Ishikawa (cell line): ENCODE results near the gene DSCAML1.

Experiments used
- CEBPB ChIP-seq: IDR thresholded peaks from 2 replicates; pipeline ENCODE4 v1.6.1; 2012
- CREB1 ChIP-seq: IDR thresholded peaks from 2 replicates; pipeline ENCODE4 v1.6.1; 2012; ENCODE audit warnings: low read depth
- EGR1 ChIP-seq: IDR thresholded peaks from 2 replicates; pipeline ENCODE4 v1.6.1; 2012
- EP300 ChIP-seq: IDR thresholded peaks from 2 replicates; pipeline ENCODE4 v1.6.1; 2012; ENCODE audit warnings: borderline replicate concordance
- FOXM1 ChIP-seq: IDR thresholded peaks from 2 replicates; pipeline ENCODE4 v1.6.1; 2012; ENCODE audit warnings: low read depth, borderline replicate concordance
- NFIC ChIP-seq: IDR thresholded peaks from 2 replicates; pipeline ENCODE4 v1.6.1; 2012
- RAD21 ChIP-seq: IDR thresholded peaks from 2 replicates; pipeline ENCODE4 v1.6.1; 2012; ENCODE audit warnings: low read depth
- TAF1 ChIP-seq: IDR thresholded peaks from 2 replicates; pipeline ENCODE4 v1.6.1; 2012; ENCODE audit warnings: low read depth, mild to moderate bottlenecking
- TCF12 ChIP-seq: IDR thresholded peaks from 2 replicates; pipeline ENCODE4 v1.6.1; 2012; ENCODE audit warnings: low read depth
- TEAD4 ChIP-seq: IDR thresholded peaks from 2 replicates; pipeline ENCODE4 v1.6.1; 2012
- USF1 ChIP-seq: IDR thresholded peaks from 2 replicates; pipeline ENCODE4 v1.6.1; 2012
- YY1 ChIP-seq: IDR thresholded peaks from 2 replicates; pipeline ENCODE4 v1.6.1; 2012; ENCODE audit warnings: low read depth
- ZBTB7A ChIP-seq: IDR thresholded peaks from 2 replicates; pipeline ENCODE4 v1.6.1; 2012; ENCODE audit warnings: low read depth
- TF ChIP-seq, protein P1 (sequence below): IDR thresholded peaks from 2 replicates; pipeline ENCODE4 v1.6.1; 2012; ENCODE audit warnings: low read depth, mild to moderate bottlenecking
- TF ChIP-seq, protein P2 (sequence below): IDR thresholded peaks from 2 replicates; pipeline ENCODE4 v1.6.1; 2012

DSCAML1 gene

GRCh38 chr11:117748771-117749540 lies 48.1 kb downstream of the DSCAML1 start:
- TF ChIP-seq EP300 (no peak), TAF1 (no peak), TEAD4 (no peak), YY1 (no peak), CEBPB (no peak)

- no peak for TF ChIP-seq NFIC
- no peak for TF ChIP-seq CEBPB
Measured at GRCh38 chr11:117747892-117748291, 49.1 kb downstream of the DSCAML1 start.

DNA sequence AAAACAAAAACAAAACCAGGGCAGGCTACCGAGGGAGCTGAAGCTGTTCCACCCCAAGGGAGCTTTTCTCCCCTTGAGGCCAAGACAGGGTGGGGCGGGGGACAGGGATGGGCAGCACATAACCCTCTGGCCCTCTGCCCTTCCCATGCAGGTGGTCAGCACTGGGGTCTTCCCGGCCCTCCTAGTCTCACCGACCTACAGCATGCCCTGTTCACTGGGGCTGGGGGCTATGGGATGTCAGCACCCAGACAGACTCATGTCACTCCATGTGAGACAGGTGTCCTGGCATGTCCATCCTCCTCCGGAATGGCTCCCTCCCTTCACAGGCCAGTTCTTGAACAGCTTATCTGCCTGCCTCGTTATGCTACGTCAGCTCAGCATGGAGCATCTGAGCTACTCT lies 51.7 kb downstream of the DSCAML1 start:
- TF ChIP-seq, protein P1, sequence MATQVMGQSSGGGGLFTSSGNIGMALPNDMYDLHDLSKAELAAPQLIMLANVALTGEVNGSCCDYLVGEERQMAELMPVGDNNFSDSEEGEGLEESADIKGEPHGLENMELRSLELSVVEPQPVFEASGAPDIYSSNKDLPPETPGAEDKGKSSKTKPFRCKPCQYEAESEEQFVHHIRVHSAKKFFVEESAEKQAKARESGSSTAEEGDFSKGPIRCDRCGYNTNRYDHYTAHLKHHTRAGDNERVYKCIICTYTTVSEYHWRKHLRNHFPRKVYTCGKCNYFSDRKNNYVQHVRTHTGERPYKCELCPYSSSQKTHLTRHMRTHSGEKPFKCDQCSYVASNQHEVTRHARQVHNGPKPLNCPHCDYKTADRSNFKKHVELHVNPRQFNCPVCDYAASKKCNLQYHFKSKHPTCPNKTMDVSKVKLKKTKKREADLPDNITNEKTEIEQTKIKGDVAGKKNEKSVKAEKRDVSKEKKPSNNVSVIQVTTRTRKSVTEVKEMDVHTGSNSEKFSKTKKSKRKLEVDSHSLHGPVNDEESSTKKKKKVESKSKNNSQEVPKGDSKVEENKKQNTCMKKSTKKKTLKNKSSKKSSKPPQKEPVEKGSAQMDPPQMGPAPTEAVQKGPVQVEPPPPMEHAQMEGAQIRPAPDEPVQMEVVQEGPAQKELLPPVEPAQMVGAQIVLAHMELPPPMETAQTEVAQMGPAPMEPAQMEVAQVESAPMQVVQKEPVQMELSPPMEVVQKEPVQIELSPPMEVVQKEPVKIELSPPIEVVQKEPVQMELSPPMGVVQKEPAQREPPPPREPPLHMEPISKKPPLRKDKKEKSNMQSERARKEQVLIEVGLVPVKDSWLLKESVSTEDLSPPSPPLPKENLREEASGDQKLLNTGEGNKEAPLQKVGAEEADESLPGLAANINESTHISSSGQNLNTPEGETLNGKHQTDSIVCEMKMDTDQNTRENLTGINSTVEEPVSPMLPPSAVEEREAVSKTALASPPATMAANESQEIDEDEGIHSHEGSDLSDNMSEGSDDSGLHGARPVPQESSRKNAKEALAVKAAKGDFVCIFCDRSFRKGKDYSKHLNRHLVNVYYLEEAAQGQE, result no peak
- TF ChIP-seq USF1 (no peak), EGR1 (no peak), NFIC (no peak), TCF12 (no peak), CEBPB (no peak)

DNA sequence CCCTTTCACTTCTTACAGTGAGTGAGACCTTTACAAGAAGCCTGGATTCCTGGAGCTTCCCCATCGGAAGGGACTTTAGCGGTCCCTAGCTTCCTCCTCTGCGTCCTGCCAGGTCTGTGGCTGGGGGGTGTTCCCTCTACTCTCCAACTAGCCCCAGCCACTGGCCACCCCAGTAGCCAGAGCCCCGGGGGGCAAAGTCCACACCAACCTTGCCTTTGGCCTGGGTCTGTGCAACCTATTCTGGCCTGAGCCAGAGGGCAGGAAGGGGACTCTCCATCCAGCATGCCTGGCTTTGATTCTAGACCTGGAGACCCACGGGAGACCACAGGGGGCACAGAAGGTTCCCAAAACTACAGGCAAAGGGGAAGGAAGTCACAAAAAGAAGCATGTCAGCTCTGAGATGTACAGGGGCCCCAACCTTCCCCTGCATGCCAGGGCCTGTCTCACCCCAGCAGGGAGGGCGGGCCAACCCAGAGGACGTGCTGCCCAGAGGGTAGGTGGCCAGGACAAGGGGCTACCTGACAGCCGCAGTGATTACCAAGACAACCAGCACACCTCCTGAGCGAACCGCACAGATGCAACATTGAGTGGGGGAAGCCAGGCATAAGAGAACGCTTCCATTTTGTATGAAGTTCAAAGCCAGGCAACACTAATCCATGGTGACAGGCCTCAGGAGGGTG lies 52.4 kb downstream of the DSCAML1 start:
- TF ChIP-seq EP300 (no peak), EGR1 (no peak), YY1 (no peak), FOXM1 (no peak), TCF12 (no peak), USF1 (no peak), CEBPB (no peak), TEAD4 (no peak), TAF1 (no peak), RAD21 (no peak), ZBTB7A (no peak), CREB1 (no peak), NFIC (no peak)
- TF ChIP-seq, protein P2, sequence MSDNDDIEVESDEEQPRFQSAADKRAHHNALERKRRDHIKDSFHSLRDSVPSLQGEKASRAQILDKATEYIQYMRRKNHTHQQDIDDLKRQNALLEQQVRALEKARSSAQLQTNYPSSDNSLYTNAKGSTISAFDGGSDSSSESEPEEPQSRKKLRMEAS, result no peak
- TF ChIP-seq, protein P1, result no peak

DNA sequence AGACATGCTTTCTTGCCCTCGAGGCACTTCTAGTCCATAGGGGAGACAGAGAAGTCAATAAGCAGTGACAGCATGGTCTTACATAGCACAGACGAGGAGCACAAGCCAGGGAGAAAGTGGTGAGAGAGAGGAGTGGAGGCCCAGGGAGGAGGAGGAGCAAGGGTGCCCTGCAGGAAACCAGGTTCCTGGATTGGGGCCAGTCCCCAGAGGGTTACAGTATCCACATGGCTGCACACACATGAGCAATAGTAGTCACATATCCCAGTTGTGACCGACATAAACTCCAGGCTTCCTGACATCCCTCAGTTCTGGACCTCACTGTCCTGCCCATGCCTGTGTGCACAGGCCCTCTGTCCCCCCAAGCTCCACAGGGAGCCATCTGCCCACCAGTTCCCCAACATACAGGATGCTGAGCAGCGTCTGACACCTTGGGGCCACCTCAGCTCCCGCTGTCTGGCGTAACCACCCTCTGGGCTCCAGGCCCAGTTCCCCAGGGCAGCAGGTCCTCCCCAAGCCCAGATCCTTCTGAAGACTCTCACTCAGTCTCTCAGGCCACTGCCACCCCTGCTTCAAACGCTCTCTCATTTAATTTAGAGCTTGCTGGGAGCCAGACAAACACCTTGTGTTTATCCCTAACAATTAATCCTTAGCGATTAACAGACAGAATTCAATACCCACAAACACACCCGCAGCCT lies 53.7 kb downstream of the DSCAML1 start:
- TF ChIP-seq EP300, result 0 out of 2 replicates have a peak, but pooled peaks have one; percentile 20
- no peak for TF ChIP-seq TAF1
- peak; percentile 60 for TF ChIP-seq TCF12
- peak; percentile 89 for TF ChIP-seq NFIC
- no peak for TF ChIP-seq YY1

- TF ChIP-seq RAD21 (no peak), CEBPB (no peak), TAF1 (no peak), TCF12 (no peak), EGR1 (no peak), EP300 (no peak), ZBTB7A (no peak), CREB1 (no peak)
- TF ChIP-seq, protein P2, result no peak
- TF ChIP-seq, protein P1, result no peak
Measured at GRCh38 chr11:117738246-117738957, 58.6 kb downstream of the DSCAML1 start.
